K562 (cell line): ENCODE data around the gene ACTR5. TPM values are rescaled to one million over a fixed set of nuclear protein-coding genes. Genes with fewer than 3 reads are reported as not detected.

ENCODE experiments used
- ATAC-seq: fragments of 200-7000 bp; cut with Tn5 transposase; 3 replicates; pipeline ENCODE4 v1.9.1; 2020; ENCODE audit warnings: moderate library complexity
- BruUV-seq: library from RNA; stranded (reverse); fragments of 400-500 nt; replicated peaks from 2 replicates; lab custom pipeline; 2021; lab: Mats Ljungman, UMichigan
- CTCF ChIA-PET: fragments of 300-600 bp; formaldehyde crosslinking; extraction: SDS; loops from one replicate; lab custom pipeline; 2021; ENCODE audit warnings: low intra/inter-chr PET ratio; lab: Yijun Ruan, JAX
- POLR2A ChIA-PET: fragments of 300-600, 350-650 bp; sonication (Branson Sonifier 250); formaldehyde crosslinking; extraction: SDS; loops from one replicate; lab custom pipeline; 2021; ENCODE audit warnings: antibody characterized with exemption, inconsistent platforms; lab: Yijun Ruan, JAX
- DNase-seq, 4 experiments: peaks; one replicate each; pipeline versions ENCODE4 v3.0.0 to v3.0.0-alpha.2; 2011 to 2018; ENCODE audit warnings: low spot score in 3 of 4, mixed read lengths in 3 of 4; ENCODE audit errors: extremely low read depth in 1 of 4
- FAIRE-seq: peaks from 2 replicates; lab custom pipeline; 2011; peaks lifted over from hg19 to GRCh38; lab: Jason Lieb, UNC
- H2AFZ ChIP-seq: 2 replicates; pipeline ENCODE4 v1.6.0; 2011; ENCODE audit warnings: low read depth, low read length, control low read depth, inconsistent platforms
- H3K27ac ChIP-seq: fragments of 200-600 bp; 3 replicates; pipeline ENCODE4 v1.8.0; 2011; ENCODE audit warnings: low read depth, mild to moderate bottlenecking, control low read depth, inconsistent platforms, low read length, moderate library complexity, mixed read lengths; ENCODE audit errors: extremely low read depth
- H3K27me3 ChIP-seq, 2 experiments: fragments of 300-600 bp in 1 of 2; 2 replicates in 1 of 2; 3 replicates in 1 of 2; pipeline versions ENCODE4 v1.6.0 to v1.8.0; 2011; ENCODE audit warnings: inconsistent platforms in 2 of 2, low read length in 2 of 2, mild to moderate bottlenecking in 1 of 2, mixed read lengths in 1 of 2, moderate library complexity in 1 of 2; ENCODE audit not compliant: control insufficient read depth in 2 of 2, insufficient read depth in 2 of 2
- H3K36me3 ChIP-seq: fragments of 300-600 bp; 3 replicates; pipeline ENCODE4 v1.8.0; 2011; ENCODE audit warnings: mild to moderate bottlenecking, low read length, inconsistent platforms; ENCODE audit not compliant: control insufficient read depth, insufficient read depth
- H3K4me1 ChIP-seq, 2 experiments: fragments of 200-600 bp in 1 of 2; replicated peaks in 1 of 2; 2 replicates in 1 of 2; 3 replicates in 1 of 2; pipeline versions ENCODE4 v1.5.1 to v1.8.0; 2011; ENCODE audit warnings: inconsistent platforms in 2 of 2, low read length in 2 of 2, mild to moderate bottlenecking in 1 of 2, mixed read lengths in 1 of 2, moderate library complexity in 1 of 2; ENCODE audit not compliant: control insufficient read depth in 2 of 2, insufficient read depth in 2 of 2
- H3K4me2 ChIP-seq: 2 replicates; pipeline ENCODE4 v1.6.1; 2011; ENCODE audit warnings: low read length, control low read depth, inconsistent platforms, mixed read lengths; ENCODE audit not compliant: insufficient read depth
- H3K4me3 ChIP-seq: fragments of 200-600 bp; sonication (generic), shearing (Covaris generic); 2 replicates; pipeline ENCODE4 v1.5.1; 2016; ENCODE audit warnings: control low read depth, inconsistent platforms
- H3K79me2 ChIP-seq: fragments of 200-600 bp; 3 replicates; pipeline ENCODE4 v1.8.0; 2011; ENCODE audit warnings: low read length, inconsistent platforms; ENCODE audit not compliant: control insufficient read depth, insufficient read depth
- H3K9ac ChIP-seq, 2 experiments: 2 replicates each; pipeline versions ENCODE4 v1.6.0 to v1.6.1; 2011; ENCODE audit warnings: low read depth in 2 of 2, low read length in 2 of 2, control low read depth in 1 of 2, inconsistent platforms in 1 of 2, mild to moderate bottlenecking in 1 of 2, mixed read lengths in 1 of 2; ENCODE audit not compliant: insufficient read depth in 1 of 2
- H3K9me1 ChIP-seq: one replicate; pipeline ENCODE4 v1.6.0; 2011; ENCODE audit warnings: inconsistent platforms, mild to moderate bottlenecking, low read length, moderate library complexity; ENCODE audit not compliant: control insufficient read depth, insufficient read depth
- H3K9me3 ChIP-seq: replicated peaks from 2 replicates; pipeline ENCODE4 v1.5.1; 2011; ENCODE audit warnings: low read depth, low read length, inconsistent platforms; ENCODE audit not compliant: control insufficient read depth, insufficient read depth
- H4K20me1 ChIP-seq: replicated peaks from 2 replicates; pipeline ENCODE4 v1.6.1; 2011; ENCODE audit warnings: low read length, inconsistent platforms, mixed read lengths; ENCODE audit not compliant: control insufficient read depth, insufficient read depth
- CGGBP1 ChIP-seq: fragments of 250-450 bp; sonication (Bioruptor Pico); IDR thresholded peaks from 2 replicates; pipeline ENCODE4 v1.9.0; 2021; ENCODE audit warnings: mild to moderate bottlenecking
- ETV5 ChIP-seq: sonication (generic); formaldehyde crosslinking; IDR thresholded peaks from 2 replicates; pipeline ENCODE4 v1.4.0; 2020; ENCODE audit warnings: low read depth, mild to moderate bottlenecking, missing genetic modification reagents
- FOXJ2 ChIP-seq: fragments of 200-800 bp; sonication (Bioruptor generic); IDR thresholded peaks from 2 replicates; pipeline ENCODE4 v1.6.1; 2016; ENCODE audit warnings: missing genetic modification characterization, missing compliant biosample characterization
- HNRNPLL ChIP-seq: fragments of 200-400 bp; formaldehyde crosslinking; IDR thresholded peaks from 2 replicates; pipeline ENCODE4 v1.6.1; 2017; ENCODE audit warnings: low read length, low read depth, mild to moderate bottlenecking; ENCODE audit not compliant: poor library complexity, severe bottlenecking
- KDM5B ChIP-seq: fragments of 200-600 bp; sonication (generic); IDR thresholded peaks from 2 replicates; pipeline ENCODE4 v1.6.1; 2012; ENCODE audit warnings: low read depth, mild to moderate bottlenecking, moderate library complexity, low read length, control low read depth, inconsistent platforms; ENCODE audit not compliant: insufficient replicate concordance
- MED1 ChIP-seq: sonication (generic); formaldehyde crosslinking; IDR thresholded peaks from 2 replicates; pipeline ENCODE4 v1.8.1; 2023; ENCODE audit warnings: missing genetic modification reagents, borderline replicate concordance
- MYBL2 ChIP-seq, 2 experiments: fragments of 450-650 bp in 1 of 2; sonication (generic) in 1 of 2; formaldehyde crosslinking in 1 of 2; IDR thresholded peaks; 2 replicates each; pipeline versions ENCODE4 v1.6.1 to v1.8.1; 2017 to 2022; ENCODE audit warnings: borderline replicate concordance in 1 of 2, inconsistent platforms in 1 of 2, low read depth in 1 of 2, mild to moderate bottlenecking in 1 of 2, missing genetic modification reagents in 1 of 2, moderate library complexity in 1 of 2
- NFATC3 ChIP-seq: fragments of 450-650 bp; IDR thresholded peaks from 2 replicates; pipeline ENCODE4 v1.6.1; 2017; ENCODE audit warnings: mild to moderate bottlenecking
- NR2C1 ChIP-seq, 2 experiments: fragments of 450-650 bp; IDR thresholded peaks; 2 replicates each; pipeline ENCODE4 v1.6.1; 2017; ENCODE audit warnings: mild to moderate bottlenecking in 2 of 2, antibody characterized with exemption in 1 of 2, inconsistent platforms in 1 of 2, missing compliant biosample characterization in 1 of 2, missing genetic modification characterization in 1 of 2
- NRF1 ChIP-seq, 2 experiments: fragments of 450-650 bp; IDR thresholded peaks in 1 of 2; conservative IDR thresholded peaks in 1 of 2; 2 replicates each; pipeline ENCODE4 v1.6.1; 2014; ENCODE audit warnings: mild to moderate bottlenecking in 2 of 2
- PCBP1 ChIP-seq: fragments of 200-400 bp; formaldehyde crosslinking; IDR thresholded peaks from 2 replicates; pipeline ENCODE4 v1.6.1; 2018; ENCODE audit warnings: mild to moderate bottlenecking, low read depth, low read length; ENCODE audit not compliant: poor library complexity, severe bottlenecking
- PCBP2 ChIP-seq: fragments of 200-400 bp; formaldehyde crosslinking; IDR thresholded peaks from 2 replicates; pipeline ENCODE4 v1.6.1; 2018; ENCODE audit warnings: low read length, low read depth, mild to moderate bottlenecking, moderate library complexity; ENCODE audit not compliant: poor library complexity, severe bottlenecking
- SPI1 ChIP-seq: IDR thresholded peaks from 2 replicates; pipeline ENCODE4 v1.6.1; 2011; ENCODE audit warnings: low read depth, low read length, control low read depth, borderline replicate concordance
- ZNF239 ChIP-seq: fragments of 250-450 bp; sonication (Bioruptor Pico); IDR thresholded peaks from 2 replicates; pipeline ENCODE4 v1.4.0; 2020; ENCODE audit warnings: mild to moderate bottlenecking
- ZNF445 ChIP-seq: fragments of 250-450 bp; sonication (Bioruptor Pico); IDR thresholded peaks from 2 replicates; pipeline ENCODE4 v1.4.0; 2020; ENCODE audit warnings: low read depth, mild to moderate bottlenecking, moderate library complexity
- ZNF695 ChIP-seq: fragments of 450-650 bp; formaldehyde crosslinking; IDR thresholded peaks from 2 replicates; pipeline ENCODE4 v1.4.0; 2020; ENCODE audit warnings: mild to moderate bottlenecking, moderate library complexity
- WGBS: fragments of 100-300 bp; shearing (Covaris generic); methylation state at CpG from one replicate; pipeline ENCODE4 v1.1.6; 2016; ENCODE audit warnings: low coverage, mixed read lengths; ENCODE audit not compliant: insufficient coverage; ENCODE audit errors: missing lambda C conversion rate; 5-methylcytosine and 5-hydroxymethylcytosine counted together
- in situ Hi-C: fragments of 300-500 bp; cut with MboI; formaldehyde crosslinking; loops from 4 replicates; pipeline ENCODE4 v1.15.0; 2018; ENCODE audit warnings: inconsistent platforms, mixed read lengths
- intact Hi-C: fragments of 100-400 bp; cut with micrococcal nuclease; formaldehyde crosslinking; loops from 2 replicates; pipeline ENCODE4 v1.14.2; 2022
- polyA plus RNA-seq, 8 experiments: library from polyadenylated mRNA; depleted of rRNA in 4 of 8; stranded (reverse) in 5 of 8; unstranded in 3 of 8; fragments of >200 nt; fragmentation: Nextera tagmentation in 2 of 8; fragmentation: Illumina TruSeq in 1 of 8; extraction: Ambion mirVana in 2 of 8; extraction: Trizol in 1 of 8; gene quantifications; 2 replicates each; pipeline versions ENCODE4 v1.2.1 to v1.2.3, GENCODE V29; 2011 to 2014; ENCODE audit warnings: inconsistent platforms in 1 of 8, missing spikeins in 1 of 8
- total RNA-seq, 7 experiments: library from RNA; depleted of rRNA in 6 of 7; stranded (reverse); fragments of >200 nt in 6 of 7; fragmentation: Illumina TruSeq in 2 of 7; extraction: Trizol in 2 of 7; gene quantifications; 2 replicates each; pipeline versions ENCODE4 v1.2.1 to v1.2.3, GENCODE V29; 2011 to 2021; ENCODE audit warnings: low replicate concordance in 1 of 7
- TF ChIP-seq, protein P1 (sequence below): fragments of 450-650 bp; IDR thresholded peaks from 2 replicates; pipeline ENCODE4 v1.6.1; 2016; ENCODE audit warnings: low read depth, mild to moderate bottlenecking, moderate library complexity
- TF ChIP-seq, protein P2 (sequence below): fragments of 450-650 bp; IDR thresholded peaks from 2 replicates; pipeline ENCODE4 v1.6.1; 2018; ENCODE audit warnings: mild to moderate bottlenecking, low read depth; ENCODE audit not compliant: partially characterized antibody

Gene ACTR5
- total and polyA plus RNA-seq, 9 of the 15 experiments (the other 6 are each of a cell fraction or from before 2014, with no cell fraction given): 0.93 to 18.8 (median 12.9) TPM

DNA sequence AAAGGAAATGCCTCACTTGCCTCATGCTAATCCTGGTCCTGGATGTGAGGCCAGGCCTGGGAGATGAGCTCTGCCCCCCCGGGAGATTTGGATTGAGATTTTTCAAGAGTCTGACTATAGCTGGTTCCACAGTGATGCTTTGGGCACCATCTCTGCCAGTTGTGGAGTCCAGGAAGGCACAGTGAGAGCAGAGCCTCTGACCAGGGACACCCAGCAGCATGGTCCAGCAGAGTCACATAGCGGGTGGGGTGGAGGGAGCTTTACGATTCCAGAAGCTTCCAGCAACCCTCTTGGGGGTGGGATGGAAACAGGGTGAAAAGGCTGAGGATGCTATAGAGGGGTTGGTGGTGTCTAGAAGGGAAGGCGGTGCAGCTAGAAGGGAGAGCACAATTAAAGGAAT is 15.3 kb upstream of the ACTR5 start:
- Histone ChIP-seq H2AFZ (no peak overlapping the region), H3K4me2 (no peak overlapping the region), H3K9me3 (no peaks in the 10 kb centered on the region), H3K9me1 (no peaks in the 10 kb centered on the region), H3K9ac (no peak overlapping the region), H3K4me1 (peaks cover 8 to 23% of the 10 kb centered on the region in 2 experiments; a peak in 4 of 5 replicates), H3K27me3 (peaks cover 22 to 49% of the 10 kb centered on the region in 2 experiments), H3K36me3 (no peaks in the 10 kb centered on the region), H4K20me1 (no peaks in the 10 kb centered on the region)
- CTCF ChIA-PET: interaction anchor here (3.9 kb wide), 1 partner anchor 87 kb away, joined by 22 read pairs; no protein-coding TSS in a partner anchor
- WGBS: 0% methylated on average over 4 of the region's 4 CpGs
- in situ Hi-C loops: loop anchor here (5.0 kb wide), 1 partner anchor 86 kb away; no protein-coding TSS in a partner anchor
- FAIRE-seq: no peak
- TF ChIP-seq, protein P1, sequence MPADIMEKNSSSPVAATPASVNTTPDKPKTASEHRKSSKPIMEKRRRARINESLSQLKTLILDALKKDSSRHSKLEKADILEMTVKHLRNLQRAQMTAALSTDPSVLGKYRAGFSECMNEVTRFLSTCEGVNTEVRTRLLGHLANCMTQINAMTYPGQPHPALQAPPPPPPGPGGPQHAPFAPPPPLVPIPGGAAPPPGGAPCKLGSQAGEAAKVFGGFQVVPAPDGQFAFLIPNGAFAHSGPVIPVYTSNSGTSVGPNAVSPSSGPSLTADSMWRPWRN: no peak
- no peak for TF ChIP-seq ETV5
- TF ChIP-seq SPI1: no peak
- TF ChIP-seq FOXJ2 (tag): no peak
- TF ChIP-seq MYBL2 (IDR thresholded peaks at IDR 0.05; ENCODE audit: low read depth): no peak
- no peak for TF ChIP-seq MYBL2 (CRISPR knock-in tag; IDR thresholded peaks at IDR 0.05; ENCODE audit: borderline replicate concordance)
- TF ChIP-seq MED1: no peak
- TF ChIP-seq NFATC3: no peak
- TF ChIP-seq NR2C1 (IDR thresholded peaks at IDR 0.05): no peak
- TF ChIP-seq NR2C1 (tag; IDR thresholded peaks at IDR 0.05): no peak
- TF ChIP-seq HNRNPLL: no peak
- TF ChIP-seq KDM5B: no peak
- TF ChIP-seq ZNF445 (CRISPR knock-in tag): no peak
- TF ChIP-seq CGGBP1 (CRISPR knock-in tag): no peak
- TF ChIP-seq ZNF695 (CRISPR knock-in tag): no peak
- TF ChIP-seq PCBP1: no peak
- no peak for TF ChIP-seq NRF1 (conservative IDR thresholded peaks at IDR 0.05 in 1 of 2, IDR thresholded peaks at IDR 0.05 in 1 of 2)
- no peak for TF ChIP-seq ZNF239
- TF ChIP-seq PCBP2: no peak
- TF ChIP-seq, protein P2, sequence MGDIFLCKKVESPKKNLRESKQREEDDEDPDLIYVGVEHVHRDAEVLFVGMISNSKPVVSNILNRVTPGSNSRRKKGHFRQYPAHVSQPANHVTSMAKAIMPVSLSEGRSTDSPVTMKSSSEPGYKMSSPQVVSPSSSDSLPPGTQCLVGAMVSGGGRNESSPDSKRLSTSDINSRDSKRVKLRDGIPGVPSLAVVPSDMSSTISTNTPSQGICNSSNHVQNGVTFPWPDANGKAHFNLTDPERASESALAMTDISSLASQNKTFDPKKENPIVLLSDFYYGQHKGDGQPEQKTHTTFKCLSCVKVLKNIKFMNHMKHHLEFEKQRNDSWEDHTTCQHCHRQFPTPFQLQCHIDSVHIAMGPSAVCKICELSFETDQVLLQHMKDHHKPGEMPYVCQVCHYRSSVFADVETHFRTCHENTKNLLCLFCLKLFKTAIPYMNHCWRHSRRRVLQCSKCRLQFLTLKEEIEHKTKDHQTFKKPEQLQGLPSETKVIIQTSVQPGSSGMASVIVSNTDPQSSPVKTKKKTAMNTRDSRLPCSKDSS: no peak
- TF ChIP-seq, all 486 proteins: peak for 0
- ATAC-seq (no peak), DNase-seq (no peak)
- intact Hi-C loops: no loop called here
- POLR2A ChIA-PET: no interaction called here
- Histone ChIP-seq H3K79me2 (no peaks in the 10 kb centered on the region), H3K27ac (no peak overlapping the region), H3K4me3 (no peak overlapping the region)
- no TSS peak for BruUV-seq
